Stimulated activated CD4-positive, alpha-beta T cell treated with anti-CD3 and anti-CD28 coated beads, Interleukin-12 subunit alpha, Interleukin-12 subunit beta, amount 100 ng/mL, for 4 hours (primary cell): ENCODE data around the gene UCK1.

ENCODE experiments used
- DNase-seq: peaks from one replicate; pipeline ENCODE4 v3.0.0-alpha.2; 2020

The UCK1 gene

GRCh38 chr9:131492070-131492469 lies 39.0 kb downstream of the UCK1 start:
- DNase-seq = no peak

DNA sequence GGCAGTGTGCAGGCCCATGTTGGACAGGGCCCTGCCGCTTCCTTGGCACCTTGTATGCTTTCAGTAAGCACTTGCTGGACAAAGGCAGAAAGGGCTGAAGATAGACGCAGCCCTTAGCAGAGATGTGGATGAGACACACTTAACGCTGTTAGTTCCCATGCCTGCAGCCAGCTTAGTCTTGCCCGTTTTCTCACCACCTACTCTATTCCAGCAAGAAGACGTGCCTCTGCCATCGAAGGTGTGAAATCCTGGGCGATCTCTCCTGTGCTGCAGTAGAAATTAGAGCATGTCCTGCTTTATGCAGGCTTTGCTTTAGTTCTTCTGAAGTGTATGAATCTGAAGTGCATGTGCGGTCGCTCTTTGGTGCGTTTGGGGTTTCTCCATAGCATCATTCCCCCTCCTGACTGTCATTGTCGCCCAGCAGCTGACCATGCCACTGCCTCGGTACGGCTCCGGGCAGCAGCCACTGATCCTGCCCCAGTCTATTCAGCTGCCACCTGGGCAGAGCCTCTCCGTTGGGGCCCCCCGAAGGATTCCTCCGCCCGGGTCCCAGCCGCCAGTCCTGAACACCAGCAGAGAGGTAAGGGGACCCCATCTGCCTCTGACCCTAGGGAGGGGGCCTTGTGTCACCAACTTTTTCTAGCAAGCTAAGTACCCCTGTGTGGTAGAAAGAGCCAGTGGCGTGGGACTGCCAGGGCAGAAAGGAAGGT lies 39.9 kb downstream of the UCK1 start:
- DNase-seq = no peak

- no peak for DNase-seq
These were observed 40.5 kb downstream of the UCK1 start for GRCh38 chr9:131490514-131490913.

DNA sequence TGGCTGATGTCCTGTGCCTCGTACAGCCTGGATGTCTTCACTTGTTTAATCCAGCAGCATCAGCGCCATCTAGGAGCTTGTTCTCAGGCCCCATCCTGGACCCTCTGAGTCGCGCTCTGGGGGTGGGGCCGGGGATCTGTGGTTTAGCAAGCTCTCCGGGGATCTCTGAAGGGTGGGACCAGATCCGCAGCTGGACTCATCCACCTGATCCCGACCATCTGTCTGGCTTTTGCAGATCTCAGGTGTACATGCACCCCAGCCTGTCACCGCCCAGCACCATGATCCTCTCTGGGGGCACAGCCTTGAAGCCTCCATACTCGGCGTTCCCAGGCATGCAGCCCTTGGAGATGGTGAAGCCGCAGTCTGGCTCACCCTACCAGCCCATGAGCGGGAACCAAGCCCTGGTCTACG lies 43.4 kb downstream of the UCK1 start:
- DNase-seq = no peak

DNA sequence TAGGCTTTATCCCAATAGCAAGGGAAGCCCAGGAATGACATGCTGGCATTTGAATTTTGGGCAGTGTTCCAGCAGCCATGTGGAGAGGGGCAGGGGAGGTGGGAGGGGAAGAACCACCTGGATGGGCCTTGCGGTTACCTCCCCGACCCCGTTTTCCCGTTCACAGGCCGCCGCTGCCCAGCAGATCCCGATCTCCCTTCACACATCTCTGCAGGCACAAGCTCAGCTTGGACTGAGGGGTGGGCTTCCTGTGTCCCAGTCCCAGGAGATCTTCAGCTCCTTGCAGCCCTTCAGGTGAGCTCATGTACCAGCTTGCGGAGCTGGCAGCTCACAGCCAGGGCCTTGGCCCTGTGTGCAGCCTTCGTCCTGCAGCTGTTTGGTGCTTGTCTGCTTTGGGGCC lies 44.1 kb downstream of the UCK1 start:
- no peak for DNase-seq

DNA sequence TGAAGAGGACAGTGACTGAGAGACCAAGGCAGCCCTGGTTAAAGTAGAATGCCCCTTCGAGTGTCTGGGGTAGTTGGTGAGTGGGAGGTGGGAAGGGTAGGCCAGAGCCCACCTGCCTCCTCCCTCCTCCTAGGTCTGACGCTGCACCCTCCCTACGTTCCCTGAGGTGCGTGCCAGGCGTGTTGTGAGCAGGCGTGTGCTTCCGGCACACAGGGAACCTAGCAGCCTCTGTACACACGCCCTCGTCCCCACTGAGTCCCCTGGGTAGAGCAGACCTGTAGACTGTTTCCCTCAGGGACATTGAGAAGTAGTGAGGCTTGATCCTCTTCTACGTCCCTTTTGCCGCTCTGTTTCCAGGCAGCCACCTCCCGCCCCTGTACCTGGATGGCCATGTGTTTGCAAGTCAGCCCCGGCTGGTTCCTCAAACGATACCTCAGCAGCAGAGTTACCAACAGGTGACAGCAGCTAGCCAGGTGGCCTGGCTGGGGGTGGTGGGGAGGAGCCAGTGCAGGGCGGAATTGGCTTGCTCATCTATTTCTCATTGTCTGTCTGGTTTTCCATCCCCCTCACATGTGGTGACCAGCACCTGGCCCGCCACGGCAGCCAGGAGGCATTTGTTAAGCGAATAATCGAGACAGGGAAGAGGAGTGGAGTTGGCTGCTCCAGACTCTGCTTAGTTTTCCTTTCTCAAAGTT lies 45.2 kb downstream of the UCK1 start:
- no peak for DNase-seq

- DNase-seq = no peak
These were observed 45.9 kb downstream of the UCK1 start for GRCh38 chr9:131485206-131485605.

GRCh38 chr9:131484560-131485185 lies 46.4 kb downstream of the UCK1 start:
- DNase-seq = no peak

GRCh38 chr9:131484051-131484445 lies 47.0 kb downstream of the UCK1 start:
- no peak for DNase-seq

- DNase-seq = no peak
These were observed 47.6 kb downstream of the UCK1 start for GRCh38 chr9:131483319-131484050.

DNA sequence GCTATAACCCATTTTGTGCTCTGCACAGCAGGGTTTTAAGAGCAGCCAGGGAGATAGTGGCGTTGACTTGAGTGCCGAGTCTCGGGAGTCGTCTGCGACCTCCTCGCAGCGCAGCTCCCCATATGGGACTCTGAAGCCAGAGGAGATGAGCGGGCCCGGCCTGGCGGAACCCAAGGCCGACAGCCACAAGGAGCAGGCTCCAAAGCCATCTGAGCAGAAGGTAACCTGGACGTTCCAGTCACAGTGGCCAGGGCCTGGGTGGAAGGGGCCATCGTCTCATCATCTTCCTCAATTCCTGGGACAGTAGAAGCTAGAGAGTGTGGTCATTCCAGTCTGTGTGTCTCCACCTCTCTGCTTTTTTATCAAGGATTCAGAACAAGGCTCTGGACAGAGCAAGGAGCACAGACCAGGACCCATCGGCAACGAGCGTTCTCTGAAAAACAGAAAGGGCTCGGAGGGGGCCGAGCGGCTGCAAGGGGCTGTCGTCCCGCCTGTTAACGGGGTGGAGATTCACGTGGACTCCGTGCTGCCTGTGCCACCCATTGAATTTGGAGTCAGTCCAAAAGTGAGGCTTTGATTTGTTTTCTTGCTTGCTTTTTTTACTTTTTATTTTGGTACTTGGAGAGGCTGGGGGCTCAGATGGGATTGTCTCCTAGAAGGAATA lies 48.6 kb downstream of the UCK1 start:
- DNase-seq = no peak

DNA sequence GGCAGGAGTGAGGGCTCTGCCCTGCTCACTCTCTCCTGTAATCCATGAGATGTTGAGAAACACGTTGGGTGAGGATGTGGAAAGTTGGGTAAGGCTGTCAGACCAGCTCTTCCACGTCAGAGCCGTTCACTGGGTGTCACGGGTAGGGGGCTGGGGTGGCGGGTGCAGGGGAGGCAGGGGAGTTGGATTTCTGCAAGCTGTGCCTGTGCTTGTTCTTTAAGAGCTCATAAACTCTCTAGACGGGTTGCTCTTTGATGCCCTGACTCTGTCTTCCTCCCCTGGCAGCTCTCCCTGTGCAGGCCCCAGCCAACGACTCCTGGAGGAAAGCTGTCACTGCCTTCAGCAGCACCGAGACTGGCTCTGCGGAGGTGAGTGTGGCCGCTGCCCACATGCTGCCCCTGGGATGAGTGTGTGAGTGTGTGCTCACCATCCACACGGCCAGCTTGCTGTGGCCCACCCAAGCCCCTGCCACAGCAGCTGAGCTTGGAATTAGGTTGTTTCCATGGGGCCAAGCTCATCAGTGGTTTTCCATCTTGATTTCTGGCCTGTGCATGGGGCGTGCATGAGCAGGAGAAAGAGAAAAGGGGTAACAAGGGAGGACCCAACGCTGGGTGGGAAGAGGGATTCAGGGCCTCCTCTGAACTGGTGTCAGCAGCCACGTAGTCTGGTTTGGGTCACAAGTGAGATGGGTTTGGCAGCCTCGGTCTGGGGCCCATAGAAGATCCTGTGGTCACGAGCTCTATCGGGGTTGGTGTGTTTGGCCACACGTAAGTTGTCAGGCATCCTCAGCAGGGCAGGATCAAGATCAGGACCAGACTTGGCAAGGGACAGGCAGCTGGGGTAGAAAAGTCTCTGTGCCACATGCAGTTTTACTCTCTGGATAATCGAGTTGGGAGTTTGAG lies 49.4 kb downstream of the UCK1 start:
- DNase-seq = no peak

- no peak for DNase-seq
These were observed 50.8 kb downstream of the UCK1 start for GRCh38 chr9:131480258-131480657.

GRCh38 chr9:131478911-131479310 lies 52.2 kb downstream of the UCK1 start:
- no peak for DNase-seq

DNA sequence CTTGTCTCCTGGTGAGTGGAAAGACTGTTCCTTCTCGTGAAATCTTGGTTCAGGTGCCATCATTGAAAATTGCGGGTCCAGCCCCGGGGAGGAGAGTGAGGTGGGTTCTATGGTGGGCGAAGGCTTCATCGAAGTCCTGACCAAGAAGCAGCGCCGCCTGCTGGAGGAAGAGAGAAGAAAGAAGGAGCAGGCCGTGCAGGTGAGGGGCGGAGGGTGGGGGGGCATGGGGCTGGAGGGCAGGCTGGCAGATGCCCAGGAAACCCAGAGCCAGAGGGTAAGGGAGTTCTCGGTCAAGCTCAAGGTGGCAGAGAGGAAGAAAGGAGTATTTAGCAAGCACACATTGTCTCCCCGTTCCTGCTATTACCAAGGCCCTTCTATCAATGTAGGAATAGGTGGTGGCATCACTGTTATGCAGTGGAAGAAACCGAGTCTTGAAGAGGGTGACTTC lies 52.6 kb downstream of the UCK1 start:
- peak; percentile 59 for DNase-seq

- no peak for DNase-seq
These were observed 53.1 kb downstream of the UCK1 start for GRCh38 chr9:131477816-131478419.

- DNase-seq = no peak
These were observed 53.7 kb downstream of the UCK1 start for GRCh38 chr9:131477367-131477766.

- DNase-seq = no peak
These were observed 54.2 kb downstream of the UCK1 start for GRCh38 chr9:131476777-131477345.

DNA sequence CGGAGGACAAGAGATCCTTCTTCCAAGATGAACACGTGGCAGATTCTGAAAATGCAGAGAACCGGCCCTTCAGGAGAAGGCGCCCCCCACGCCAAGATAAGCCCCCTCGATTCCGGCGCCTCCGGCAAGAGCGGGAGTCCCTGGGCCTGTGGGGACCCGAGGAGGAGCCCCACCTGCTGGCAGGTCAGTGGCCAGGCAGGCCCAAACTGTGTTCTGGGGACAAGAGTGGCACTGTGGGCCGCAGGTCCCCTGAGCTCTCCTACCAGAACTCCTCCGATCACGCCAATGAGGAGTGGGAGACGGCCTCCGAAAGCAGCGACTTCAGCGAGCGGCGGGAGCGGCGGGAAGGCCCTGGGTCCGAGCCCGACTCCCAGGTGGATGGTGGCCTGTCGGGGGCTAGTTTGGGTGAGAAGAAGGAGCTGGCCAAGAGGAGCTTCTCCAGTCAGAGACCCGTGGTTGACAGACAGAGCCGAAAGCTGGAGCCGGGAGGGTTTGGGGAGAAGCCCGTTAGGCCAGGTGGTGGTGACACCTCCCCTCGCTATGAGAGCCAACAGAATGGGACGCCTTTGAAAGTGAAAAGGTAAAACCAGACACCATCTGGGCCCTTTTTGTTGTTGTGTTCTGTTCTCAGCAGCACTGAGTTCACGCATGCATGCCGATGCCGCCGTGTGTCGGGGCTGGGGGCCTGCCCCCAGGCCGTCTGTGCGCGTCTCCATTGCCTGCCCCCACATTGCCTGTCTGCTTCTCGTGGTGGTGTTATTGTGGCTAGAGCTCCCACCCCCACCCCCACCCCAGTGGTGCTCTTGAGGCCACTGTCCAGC lies 54.9 kb downstream of the UCK1 start:
- DNase-seq = no peak
